ENCODE results near the gene CBY1. TPM values are rescaled to one million over a fixed set of nuclear protein-coding genes. Genes with fewer than 3 reads are reported as not detected.

The CBY1 gene
- total RNA-seq, 1 donor from 2014 or later = 53.5 TPM

- peaks cover 23% of the 10 kb centered on the region for H3K36me3 Mint-ChIP-seq
- no peak overlapping the region for H3K27ac Mint-ChIP-seq
- no peaks in the 10 kb centered on the region for H3K9me3 Mint-ChIP-seq
- no peak for TF ChIP-seq CTCF (conservative IDR thresholded peaks at IDR 0.05)
- H3K4me1 Mint-ChIP-seq (ENCODE audit: unreplicated experiment) = no peaks in the 10 kb centered on the region
- no peaks in the 10 kb centered on the region for H3K27me3 Mint-ChIP-seq
- DNase-seq (ENCODE audit: extremely low spot score, unreplicated experiment) = no peak
- H3K4me3 Mint-ChIP-seq = no peak overlapping the region
Measured at GRCh38 chr22:38623351-38623750, 33.1 kb upstream of the CBY1 start.

- H3K4me3 Mint-ChIP-seq = no peak overlapping the region
- no peaks in the 10 kb centered on the region for H3K9me3 Mint-ChIP-seq
- no peak overlapping the region for H3K27ac Mint-ChIP-seq
- H3K4me1 Mint-ChIP-seq (ENCODE audit: unreplicated experiment) = no peaks in the 10 kb centered on the region
- no peak for TF ChIP-seq CTCF (conservative IDR thresholded peaks at IDR 0.05)
- no peaks in the 10 kb centered on the region for H3K27me3 Mint-ChIP-seq
- H3K36me3 Mint-ChIP-seq = peaks cover 20% of the 10 kb centered on the region
- DNase-seq (ENCODE audit: extremely low spot score, unreplicated experiment) = no peak
Measured at GRCh38 chr22:38628444-38628843, 28.0 kb upstream of the CBY1 start.

GRCh38 chr22:38629108-38629507, 27.3 kb upstream of the CBY1 start:
- H3K27ac Mint-ChIP-seq = no peak overlapping the region
- no peak for TF ChIP-seq CTCF (conservative IDR thresholded peaks at IDR 0.05)
- no peaks in the 10 kb centered on the region for H3K27me3 Mint-ChIP-seq
- H3K36me3 Mint-ChIP-seq = peaks cover 20% of the 10 kb centered on the region
- no peak overlapping the region for H3K4me3 Mint-ChIP-seq
- H3K9me3 Mint-ChIP-seq = no peaks in the 10 kb centered on the region
- no peak for DNase-seq (ENCODE audit: extremely low spot score, unreplicated experiment)
- H3K4me1 Mint-ChIP-seq (ENCODE audit: unreplicated experiment) = no peaks in the 10 kb centered on the region

- H3K27me3 Mint-ChIP-seq = no peaks in the 10 kb centered on the region
- no peak for DNase-seq (ENCODE audit: extremely low spot score, unreplicated experiment)
Measured at GRCh38 chr22:38631724-38632123, 24.7 kb upstream of the CBY1 start.

GRCh38 chr22:38632528-38632927, 23.9 kb upstream of the CBY1 start:
- H3K27me3 Mint-ChIP-seq = no peaks in the 10 kb centered on the region
- no peaks in the 10 kb centered on the region for H3K4me1 Mint-ChIP-seq (ENCODE audit: unreplicated experiment)
- no peaks in the 10 kb centered on the region for H3K9me3 Mint-ChIP-seq
- H3K27ac Mint-ChIP-seq = no peak overlapping the region
- peaks cover 23% of the 10 kb centered on the region for H3K36me3 Mint-ChIP-seq
- no peak overlapping the region for H3K4me3 Mint-ChIP-seq
- no peak for TF ChIP-seq CTCF (conservative IDR thresholded peaks at IDR 0.05)
- DNase-seq (ENCODE audit: extremely low spot score, unreplicated experiment) = no peak

More at GRCh38 chr22:38631724-38632123, 24.7 kb upstream of the CBY1 start:
- TF ChIP-seq CTCF (conservative IDR thresholded peaks at IDR 0.05) = no peak
- Mint-ChIP-seq H3K9me3 (no peaks in the 10 kb centered on the region), H3K27ac (no peak overlapping the region), H3K4me1 (ENCODE audit: unreplicated experiment) (no peaks in the 10 kb centered on the region), H3K36me3 (peaks cover 23% of the 10 kb centered on the region), H3K4me3 (no peak overlapping the region)

- no peak for TF ChIP-seq CTCF (conservative IDR thresholded peaks at IDR 0.05)
- DNase-seq (ENCODE audit: extremely low spot score, unreplicated experiment) = no peak
- no peaks in the 10 kb centered on the region for H3K27me3 Mint-ChIP-seq
- peaks cover 26% of the 10 kb centered on the region for H3K36me3 Mint-ChIP-seq
- no peak overlapping the region for H3K4me3 Mint-ChIP-seq
- H3K27ac Mint-ChIP-seq = no peak overlapping the region
- H3K9me3 Mint-ChIP-seq = no peaks in the 10 kb centered on the region
- no peaks in the 10 kb centered on the region for H3K4me1 Mint-ChIP-seq (ENCODE audit: unreplicated experiment)
Measured at GRCh38 chr22:38638216-38638615, 18.2 kb upstream of the CBY1 start.
